HG03571 (cell line): ENCODE data around the gene EXOC6B.
"Not testable (repeated sequence)": the region's sequence is repeated elsewhere in the genome, so short reads cannot be mapped to it uniquely, and the experiment has no call there.

Source experiments
- ATAC-seq: cut with Tn5 transposase; IDR thresholded peaks from one replicate; pipeline ENCODE4 v1.9.1; 2021; ENCODE audit not compliant: unreplicated experiment

Gene EXOC6B

DNA sequence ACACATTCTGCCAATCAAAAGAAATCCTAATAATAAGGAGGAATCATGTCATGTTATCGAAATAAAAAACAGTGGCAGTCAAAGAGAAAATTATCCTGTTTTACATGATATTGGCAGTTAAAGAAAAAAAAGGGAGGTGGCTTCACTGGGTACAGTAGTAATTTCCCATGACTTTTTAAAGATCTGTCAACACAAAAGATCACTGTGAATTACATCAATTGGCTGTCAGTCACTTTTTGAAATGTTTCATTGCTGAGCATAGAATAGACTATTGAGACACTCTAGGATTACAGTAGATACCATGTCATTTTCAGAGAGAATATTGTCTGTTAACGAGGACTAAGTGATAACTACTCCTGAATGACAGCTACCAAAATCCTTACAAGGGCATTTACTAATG lies 342.5 kb downstream of the EXOC6B start:
- ATAC-seq: no peak

DNA sequence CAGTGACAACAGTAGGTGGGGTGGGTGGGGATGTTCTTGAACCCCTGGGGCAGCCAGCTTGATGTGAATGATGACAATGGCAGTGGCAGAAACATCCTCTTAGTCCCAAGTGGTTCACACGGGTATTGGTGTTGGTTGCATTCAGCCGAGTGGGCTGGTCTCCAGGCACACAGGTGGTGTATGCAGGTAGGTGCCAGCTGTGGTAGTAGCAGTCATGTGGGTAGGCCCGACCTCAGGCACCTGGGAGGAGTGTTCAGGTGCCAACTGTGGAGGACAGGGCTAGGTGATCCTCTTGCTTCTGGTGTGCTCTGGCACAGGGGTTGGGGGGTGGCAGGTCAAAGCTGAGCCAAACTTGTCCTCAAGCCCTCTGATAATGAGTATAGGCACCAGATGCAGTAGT lies 350.6 kb downstream of the EXOC6B start:
- no peak for ATAC-seq

- ATAC-seq: no peak
These were observed 367.9 kb downstream of the EXOC6B start for GRCh38 chr2:72457801-72458516.

- no peak for ATAC-seq
These were observed 371.6 kb downstream of the EXOC6B start for GRCh38 chr2:72454189-72454588.

- ATAC-seq: no peak
These were observed 383.6 kb downstream of the EXOC6B start for GRCh38 chr2:72442270-72442669.

DNA sequence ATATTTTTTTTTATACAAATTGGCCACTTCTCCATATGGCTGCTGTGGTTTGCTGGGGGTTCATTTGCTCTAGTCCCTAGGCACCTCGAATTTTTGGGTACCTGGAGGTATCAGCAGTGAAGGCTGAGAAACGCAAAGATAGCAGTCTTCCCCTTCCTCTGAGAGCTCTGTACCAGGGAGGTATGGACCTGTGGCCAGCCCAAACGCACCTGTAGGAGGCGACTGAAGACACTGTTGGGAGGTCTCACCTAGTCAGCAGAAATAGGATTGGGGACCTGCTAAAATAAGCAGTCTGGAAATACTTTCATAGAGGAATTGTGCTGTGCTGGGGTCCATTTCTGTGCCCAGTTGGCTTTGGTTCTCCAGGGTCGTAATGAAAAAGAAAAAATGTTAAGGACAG lies 385.9 kb downstream of the EXOC6B start:
- ATAC-seq: no peak

GRCh38 chr2:72438364-72438763 lies 387.5 kb downstream of the EXOC6B start:
- ATAC-seq: no peak

DNA sequence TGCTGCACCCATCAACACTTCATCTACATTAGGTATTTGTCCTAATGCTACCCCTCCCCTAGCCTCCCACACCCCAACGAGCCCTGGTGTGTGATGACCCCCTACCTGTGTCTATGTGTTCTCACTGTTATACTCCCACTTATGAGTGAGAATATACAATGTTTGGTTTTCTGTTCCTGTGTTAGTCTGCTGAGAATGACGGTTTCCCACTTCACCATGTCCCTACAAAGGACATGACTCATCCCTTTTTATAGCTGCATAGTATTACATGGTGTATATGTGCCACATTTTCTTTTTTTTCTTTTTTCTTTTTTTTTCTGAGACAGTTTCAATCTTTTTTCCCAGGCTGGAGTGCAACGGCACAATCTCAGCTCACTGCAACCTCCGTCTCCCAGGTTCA lies 394.1 kb downstream of the EXOC6B start:
- no peak for ATAC-seq

DNA sequence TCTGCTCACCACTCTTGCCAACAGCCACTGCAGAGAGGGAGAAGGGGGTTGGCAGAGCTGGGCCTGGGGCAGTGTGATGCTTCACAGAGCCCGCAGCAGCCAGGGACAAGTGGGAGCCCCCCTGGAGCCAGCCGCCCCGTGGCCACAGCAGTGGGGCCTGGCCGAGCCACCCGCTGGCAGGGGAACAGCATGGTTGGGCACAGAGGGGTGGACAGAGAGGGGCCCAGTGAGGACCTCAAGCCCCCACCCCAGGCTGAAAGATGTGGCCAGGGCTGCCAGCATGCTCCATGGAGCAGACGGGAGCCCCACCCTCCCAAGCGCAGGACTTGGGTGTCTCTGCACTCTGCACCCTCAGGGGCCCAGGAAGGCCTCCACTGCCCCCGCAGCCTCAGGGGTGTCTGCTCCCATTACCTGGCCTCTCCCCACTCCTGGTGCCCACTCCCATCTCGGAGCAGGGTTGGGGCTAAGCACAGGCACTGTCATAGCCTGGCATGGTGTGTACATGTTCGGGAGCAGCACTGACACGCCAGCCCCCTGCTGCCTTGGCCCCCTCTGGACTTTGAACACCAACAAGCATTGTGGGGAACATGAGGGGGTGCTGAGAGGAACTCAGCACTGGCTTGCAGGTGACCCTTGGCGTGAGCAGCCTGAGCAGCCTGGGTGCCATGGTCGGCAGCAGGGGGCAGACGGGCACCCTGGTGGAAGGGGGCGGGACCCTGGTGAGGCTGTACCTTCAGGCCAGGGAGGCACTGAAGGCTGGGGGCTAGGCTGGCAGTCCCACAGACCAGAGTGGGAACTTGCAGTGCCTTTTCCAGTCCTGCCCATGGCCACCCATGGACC lies 398.6 kb downstream of the EXOC6B start:
- ATAC-seq: no peak

DNA sequence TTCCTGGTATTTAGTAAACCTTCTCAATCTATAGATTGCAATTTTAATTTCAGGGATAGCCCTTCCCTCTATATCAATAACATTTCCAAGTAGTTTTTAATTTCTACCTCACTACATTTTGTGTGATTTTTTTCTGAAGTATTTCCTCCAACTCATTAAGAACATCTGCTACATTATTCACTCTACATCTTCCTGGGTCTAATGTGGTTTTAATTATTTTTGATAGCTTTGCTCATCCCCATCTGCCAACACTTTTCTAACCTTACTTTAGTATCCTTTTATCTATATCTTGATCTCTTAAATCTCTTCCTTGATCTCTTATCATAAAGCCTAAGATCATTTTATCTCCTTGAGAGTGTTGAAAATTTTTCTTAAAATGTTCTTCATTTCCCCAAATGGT lies 399.8 kb downstream of the EXOC6B start:
- ATAC-seq: no peak

GRCh38 chr2:72423756-72424155 lies 402.1 kb downstream of the EXOC6B start:
- ATAC-seq: no peak

- not testable (repeated sequence) for ATAC-seq
These were observed 404.0 kb downstream of the EXOC6B start for GRCh38 chr2:72421771-72422379.

GRCh38 chr2:72415781-72416475 lies 409.9 kb downstream of the EXOC6B start:
- ATAC-seq: no peak

GRCh38 chr2:72415241-72415661 lies 410.6 kb downstream of the EXOC6B start:
- ATAC-seq: no peak

- ATAC-seq: no peak
These were observed 411.6 kb downstream of the EXOC6B start for GRCh38 chr2:72414137-72414760.

DNA sequence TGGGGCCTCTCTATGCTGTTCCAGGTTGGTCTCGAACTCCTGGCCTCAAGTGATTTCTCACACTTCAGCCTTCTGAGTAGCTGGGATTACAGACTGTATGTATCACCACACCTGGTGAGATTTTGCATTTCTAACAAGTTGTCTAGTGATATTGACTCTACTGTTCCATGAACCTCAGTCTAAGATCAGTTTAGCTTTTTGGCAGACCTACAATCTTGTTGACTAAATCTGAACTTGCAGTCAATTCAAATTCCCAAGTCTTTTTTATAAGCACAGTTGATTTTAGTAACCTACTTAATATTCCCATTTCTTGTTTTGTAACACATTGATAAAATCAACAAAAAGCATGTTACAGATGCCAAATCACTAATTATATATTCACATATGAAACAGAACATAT lies 412.1 kb downstream of the EXOC6B start:
- no peak for ATAC-seq

GRCh38 chr2:72412214-72412613 lies 413.6 kb downstream of the EXOC6B start:
- ATAC-seq: no peak

DNA sequence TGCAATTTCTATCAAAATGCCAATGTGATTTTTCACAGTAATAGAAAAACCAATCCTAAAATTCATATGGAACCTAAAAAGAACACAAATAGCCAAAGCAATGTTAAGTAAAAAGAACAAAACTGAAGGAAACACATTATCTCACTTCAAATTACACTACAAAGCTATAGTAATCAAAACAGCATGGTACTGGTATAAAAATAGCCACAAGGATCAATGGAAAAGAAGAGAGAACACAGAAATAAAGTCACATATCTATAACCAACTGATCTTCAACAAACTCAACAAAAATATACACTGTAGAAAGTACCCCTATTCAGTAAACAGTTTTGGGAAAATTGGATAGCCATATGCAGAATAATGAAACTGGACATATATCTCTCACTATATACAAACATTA lies 426.0 kb downstream of the EXOC6B start:
- ATAC-seq: no peak

GRCh38 chr2:72395096-72395495 lies 430.7 kb downstream of the EXOC6B start:
- no peak for ATAC-seq

DNA sequence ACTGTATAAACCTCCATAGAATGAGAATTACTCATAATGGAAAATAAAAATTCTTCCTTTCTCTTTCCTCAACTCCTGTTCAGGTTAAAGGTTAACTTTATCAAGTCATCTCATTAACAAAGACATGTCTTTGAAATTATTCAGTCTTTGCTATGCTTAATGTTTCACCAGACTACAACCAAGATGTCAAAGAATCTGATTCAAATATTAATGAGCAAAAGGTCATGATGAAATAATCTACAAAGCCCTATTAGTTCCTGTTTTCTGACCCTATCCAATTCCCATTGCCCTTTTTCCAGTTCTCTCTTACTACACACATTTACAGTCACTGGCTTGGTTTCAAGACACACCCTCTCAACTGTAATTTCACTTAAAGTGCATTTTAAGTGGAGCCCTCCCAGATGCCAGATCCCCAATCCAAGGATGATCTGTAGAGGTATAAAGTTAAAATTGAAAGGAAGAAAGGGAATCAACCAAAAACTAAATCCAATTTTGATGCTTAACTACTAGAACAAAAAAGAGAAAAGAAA lies 431.2 kb downstream of the EXOC6B start:
- no peak for ATAC-seq

GRCh38 chr2:72389447-72389846 lies 436.4 kb downstream of the EXOC6B start:
- ATAC-seq: no peak
